Lower leg skin (tissue), 4 donors: ENCODE results near the gene PCDHB12. TPM values are rescaled to one million over a fixed set of nuclear protein-coding genes. Genes with fewer than 3 reads are reported as not detected.
"Not testable (repeated sequence)": the region's sequence is repeated elsewhere in the genome, so short reads cannot be mapped to it uniquely, and the experiment has no call there.

Source experiments
- DNase-seq, 2 donors: peaks; one replicate each; pipeline ENCODE4 v3.0.0-alpha.2; 2019; ENCODE audit warnings: low spot score in 2 of 2
- H3K4me3 ChIP-seq: fragments of 200-600 bp; sonication (generic); 2 replicates; pipeline ENCODE4 v1.5.1; 2017; ENCODE audit warnings: mild to moderate bottlenecking, low read depth; ENCODE audit not compliant: poor library complexity, severe bottlenecking
- POLR2A ChIP-seq, 2 donors: fragments of 450-650 bp; IDR thresholded peaks; one replicate each; pipeline ENCODE4 v1.6.1; 2016 to 2017; ENCODE audit warnings: antibody characterized with exemption in 2 of 2, mild to moderate bottlenecking in 1 of 2, moderate library complexity in 1 of 2
- WGBS, 2 donors: methylation state at CpG; one replicate each; pipeline ENCODE4 v1.1.5; 2018; 5-methylcytosine and 5-hydroxymethylcytosine counted together
- intact Hi-C: fragments of 100-400 bp; cut with DNase I; formaldehyde crosslinking; loops from one replicate; pipeline ENCODE4 v1.15.0; 2023; ENCODE audit warnings: low total_unique reads
- total RNA-seq, 4 donors: library from RNA; depleted of rRNA; stranded (reverse); fragments of >200 nt; gene quantifications; one replicate each; pipeline ENCODE4 v1.1.0, GENCODE V29; 2016
- TF ChIP-seq, protein P1 (sequence below), 3 donors: fragments of 450-650 bp; IDR thresholded peaks; one replicate each; pipeline ENCODE4 v1.5.1; 2016; ENCODE audit warnings: antibody characterized with exemption in 3 of 3, mild to moderate bottlenecking in 3 of 3, moderate library complexity in 2 of 3

The PCDHB12 gene
- total RNA-seq, 4 donors from 2014 or later: 0.49 to 3.2 (median 2.3) TPM; not detected in 1

GRCh38 chr5:141196363-141196762 lies 12.2 kb upstream of the PCDHB12 start:
- no peak for TF ChIP-seq POLR2A (IDR thresholded peaks at IDR 0.05)
- TF ChIP-seq, protein P1, sequence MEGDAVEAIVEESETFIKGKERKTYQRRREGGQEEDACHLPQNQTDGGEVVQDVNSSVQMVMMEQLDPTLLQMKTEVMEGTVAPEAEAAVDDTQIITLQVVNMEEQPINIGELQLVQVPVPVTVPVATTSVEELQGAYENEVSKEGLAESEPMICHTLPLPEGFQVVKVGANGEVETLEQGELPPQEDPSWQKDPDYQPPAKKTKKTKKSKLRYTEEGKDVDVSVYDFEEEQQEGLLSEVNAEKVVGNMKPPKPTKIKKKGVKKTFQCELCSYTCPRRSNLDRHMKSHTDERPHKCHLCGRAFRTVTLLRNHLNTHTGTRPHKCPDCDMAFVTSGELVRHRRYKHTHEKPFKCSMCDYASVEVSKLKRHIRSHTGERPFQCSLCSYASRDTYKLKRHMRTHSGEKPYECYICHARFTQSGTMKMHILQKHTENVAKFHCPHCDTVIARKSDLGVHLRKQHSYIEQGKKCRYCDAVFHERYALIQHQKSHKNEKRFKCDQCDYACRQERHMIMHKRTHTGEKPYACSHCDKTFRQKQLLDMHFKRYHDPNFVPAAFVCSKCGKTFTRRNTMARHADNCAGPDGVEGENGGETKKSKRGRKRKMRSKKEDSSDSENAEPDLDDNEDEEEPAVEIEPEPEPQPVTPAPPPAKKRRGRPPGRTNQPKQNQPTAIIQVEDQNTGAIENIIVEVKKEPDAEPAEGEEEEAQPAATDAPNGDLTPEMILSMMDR (IDR thresholded peaks at IDR 0.05): no peak
- 50 to 51% methylated on average over 3 of the region's 3 CpGs for WGBS, 2 donors
- H3K4me3 ChIP-seq: no peak overlapping the region
- intact Hi-C loops: no loop called here
- DNase-seq: no peak

DNA sequence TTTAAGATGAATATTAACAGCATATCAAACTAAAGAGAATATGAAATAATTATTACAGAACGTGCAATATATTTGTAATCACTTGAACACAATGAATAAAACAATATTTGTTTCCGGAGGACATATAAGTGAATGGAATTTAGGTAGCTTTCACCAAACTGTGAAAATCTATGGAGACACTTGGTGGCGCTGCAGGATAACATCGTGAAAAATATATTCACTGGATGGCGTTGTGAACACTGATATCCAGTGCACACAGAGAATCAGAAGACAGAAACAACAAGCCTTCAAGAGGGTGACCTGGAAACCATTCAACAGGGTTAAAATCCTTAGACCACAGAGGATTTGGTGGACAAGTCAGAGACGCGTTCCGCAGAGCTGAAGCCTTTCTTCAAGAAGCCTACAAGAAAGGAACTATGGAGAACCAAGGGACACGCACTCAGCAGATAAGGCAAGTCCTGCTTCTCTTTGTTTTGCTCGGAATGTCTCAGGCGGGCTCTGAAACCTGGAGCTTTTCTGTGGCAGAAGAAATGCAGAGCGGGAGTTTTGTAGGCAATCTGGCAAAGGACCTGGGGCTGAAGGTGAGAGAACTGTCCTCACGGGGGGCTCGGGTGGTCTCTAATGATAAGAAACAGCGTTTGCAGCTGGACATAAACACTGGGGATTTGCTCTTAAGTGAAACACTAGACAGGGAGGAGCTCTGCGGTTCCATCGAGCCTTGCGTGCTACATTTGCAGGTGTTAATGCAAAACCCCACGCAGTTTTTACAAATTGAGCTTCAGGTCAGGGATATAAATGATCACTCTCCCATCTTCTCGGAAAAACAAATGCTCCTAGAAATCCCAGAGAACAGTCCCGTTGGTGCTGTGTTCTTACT lies 8.9 kb upstream of the PCDHB12 start, which contains the start of gene PCDHB11:
Gene PCDHB11, plus strand, starts transcription at position 269 of the 877 bp plus-strand sequence. Its CDS starts 148 bp downstream, at position 417.
- TF ChIP-seq, protein P1 (IDR thresholded peaks at IDR 0.05): no peak
- no peak for TF ChIP-seq POLR2A (IDR thresholded peaks at IDR 0.05)
- no peak within 1 kb of the TSS for H3K4me3 ChIP-seq
- intact Hi-C loops: no loop called here
- WGBS, 2 donors: 37 to 50% methylated on average over 21 of the region's 21 CpGs
- no peak for DNase-seq

- H3K4me3 ChIP-seq, intact Hi-C loops, DNase-seq: not testable (repeated sequence)
- 29 to 39% methylated on average over 14 to 17 of the region's 38 CpGs for WGBS, 2 donors
These were observed 7.4 kb upstream of the PCDHB12 start for GRCh38 chr5:141201126-141201525.

DNA sequence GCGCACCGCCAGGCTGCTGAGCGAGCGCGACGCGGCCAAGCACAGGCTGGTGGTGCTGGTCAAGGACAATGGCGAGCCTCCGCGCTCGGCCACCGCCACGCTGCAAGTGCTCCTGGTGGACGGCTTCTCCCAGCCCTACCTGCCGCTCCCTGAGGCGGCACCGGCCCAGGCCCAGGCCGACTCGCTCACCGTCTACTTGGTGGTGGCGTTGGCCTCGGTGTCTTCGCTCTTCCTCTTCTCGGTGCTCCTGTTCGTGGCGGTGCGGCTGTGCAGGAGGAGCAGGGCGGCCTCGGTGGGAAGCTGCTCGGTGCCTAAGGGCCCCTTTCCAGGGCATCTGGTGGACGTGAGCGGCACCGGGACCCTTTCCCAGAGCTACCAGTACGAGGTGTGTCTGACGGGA lies 6.9 kb upstream of the PCDHB12 start:
- whole genome bisulfite sequencing, 2 donors: 37 to 39% methylated on average over 18 of the region's 35 CpGs
- H3K4me3 ChIP-seq, DNase-seq, intact Hi-C loops: not testable (repeated sequence)

- intact Hi-C loops, DNase-seq, H3K4me3 ChIP-seq: not testable (repeated sequence)
- 34 to 35% methylated on average over 15 to 17 of the region's 39 CpGs for WGBS, 2 donors
These were observed 1.8 kb downstream of the PCDHB12 start for GRCh38 chr5:141210281-141210680.

GRCh38 chr5:141210849-141211248 lies 2.3 kb downstream of the PCDHB12 start:
- DNase-seq, intact Hi-C loops: not testable (repeated sequence)
- 30 to 31% methylated on average over 3 to 19 of the region's 27 CpGs for WGBS, 2 donors

DNA sequence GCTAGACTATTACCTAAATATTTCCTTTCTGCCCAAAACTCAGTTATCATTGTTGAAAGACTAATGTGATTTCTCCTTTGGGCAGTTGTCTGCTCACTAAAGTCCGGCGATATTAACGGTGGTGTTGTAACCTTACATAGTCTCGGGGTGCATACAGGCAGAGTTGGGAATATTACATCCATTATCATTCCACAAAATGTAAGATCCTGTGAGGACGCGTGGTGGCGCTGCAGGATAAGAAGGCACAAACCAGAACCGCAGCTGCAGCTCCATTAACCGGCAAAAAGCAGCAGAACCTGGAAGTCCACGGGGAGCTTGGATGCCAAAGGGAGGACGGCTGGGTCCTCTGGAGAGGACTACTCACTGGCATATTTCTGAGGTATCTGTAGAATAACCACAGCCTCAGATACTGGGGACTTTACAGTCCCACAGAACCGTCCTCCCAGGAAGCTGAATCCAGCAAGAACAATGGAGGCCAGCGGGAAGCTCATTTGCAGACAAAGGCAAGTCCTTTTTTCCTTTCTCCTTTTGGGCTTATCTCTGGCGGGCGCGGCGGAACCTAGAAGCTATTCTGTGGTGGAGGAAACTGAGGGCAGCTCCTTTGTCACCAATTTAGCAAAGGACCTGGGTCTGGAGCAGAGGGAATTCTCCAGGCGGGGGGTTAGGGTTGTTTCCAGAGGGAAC lies 5.3 kb downstream of the PCDHB12 start, which contains the start of gene PCDHB13:
Gene PCDHB13, plus strand, starts transcription at position 264 of the 684 bp plus-strand sequence. Its CDS starts 205 bp downstream, at position 469.
- 8 to 13% methylated on average over 13 of the region's 18 CpGs for WGBS, 2 donors

More at GRCh38 chr5:141210849-141211248, 2.3 kb downstream of the PCDHB12 start:
- H3K4me3 ChIP-seq: not testable (repeated sequence)

GRCh38 chr5:141214583-141214982 lies 6.1 kb downstream of the PCDHB12 start:
- DNase-seq, intact Hi-C loops, H3K4me3 ChIP-seq: not testable (repeated sequence)
- WGBS, 2 donors: 49 to 56% methylated on average over 12 of the region's 12 CpGs

More for the DNA sequence above, 5.3 kb downstream of the PCDHB12 start, which contains the start of gene PCDHB13:
- H3K4me3 ChIP-seq, intact Hi-C loops, DNase-seq: not testable (repeated sequence)

GRCh38 chr5:141215504-141215903 lies 7.0 kb downstream of the PCDHB12 start:
- DNase-seq, intact Hi-C loops, H3K4me3 ChIP-seq: not testable (repeated sequence)
- 31 to 37% methylated on average over 4 to 35 of the region's 40 CpGs for WGBS, 2 donors

- intact Hi-C loops, H3K4me3 ChIP-seq, DNase-seq: not testable (repeated sequence)
- WGBS, 2 donors: 35 to 40% methylated on average over 10 to 16 of the region's 26 CpGs
These were observed 7.5 kb downstream of the PCDHB12 start for GRCh38 chr5:141216035-141216434.
